ENCODE results near the gene FOXN3. TPM values are rescaled to one million over a fixed set of nuclear protein-coding genes. Genes with fewer than 3 reads are reported as not detected.

Gene FOXN3
- polyA plus RNA-seq, 1 donor from 2014 or later = 10.3 TPM

DNA sequence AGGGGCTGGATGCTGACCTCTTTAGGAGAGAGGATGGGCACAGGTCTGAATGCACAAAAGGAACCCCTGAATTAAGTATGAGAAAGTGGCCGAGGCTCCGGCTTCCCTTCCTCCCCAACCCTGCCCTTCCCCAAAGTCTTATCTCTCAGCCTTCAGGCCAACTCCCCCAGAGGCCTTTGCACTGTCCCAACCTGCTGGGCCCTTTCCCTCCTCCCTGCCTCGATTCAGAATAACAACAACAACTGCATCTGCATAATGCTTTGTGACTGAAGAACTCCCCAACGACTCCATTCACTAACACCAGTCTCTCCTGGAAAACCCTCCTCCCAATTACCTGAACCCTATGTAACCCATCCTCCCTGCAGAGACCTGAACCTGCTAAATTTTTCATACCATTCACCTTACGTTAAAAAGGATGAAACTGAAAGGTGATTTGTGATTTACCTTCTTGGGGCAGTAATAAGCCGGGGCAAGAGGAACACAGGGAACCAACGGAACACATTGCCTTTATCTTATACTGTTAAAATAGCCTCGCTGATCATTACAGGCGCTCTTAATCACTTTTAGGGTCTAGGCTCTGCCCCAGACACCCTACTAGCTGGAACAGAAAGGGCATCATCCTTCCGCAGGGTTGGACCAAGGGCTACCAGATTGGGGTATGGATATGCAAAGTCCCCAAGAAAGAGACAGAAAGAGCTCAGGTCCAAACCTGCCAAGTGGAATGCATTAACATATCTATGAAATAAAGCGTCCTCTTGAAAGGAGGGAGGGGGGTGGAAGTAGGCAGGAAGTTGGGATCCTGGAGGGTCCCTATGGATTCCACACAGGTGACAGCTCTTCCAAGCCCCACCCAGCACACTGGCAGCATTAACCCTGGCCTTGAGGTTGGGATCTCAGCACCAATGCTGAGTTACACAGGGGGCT lies 24.2 kb upstream of the FOXN3 start:
- Histone ChIP-seq H2AFZ (ENCODE audit: low read depth, low read length) (no peak overlapping the region), H3K9ac (ENCODE audit: low read length) (no peak overlapping the region), H3K4me2 (ENCODE audit: low read length) (no peak overlapping the region), H3K36me3 (ENCODE audit: insufficient read depth, low read length) (no peaks in the 10 kb centered on the region), H3K79me2 (replicated peaks; ENCODE audit: insufficient read depth, low read length) (no peaks in the 10 kb centered on the region), H3K9me3 (ENCODE audit: low read length) (no peaks in the 10 kb centered on the region), H4K20me1 (ENCODE audit: insufficient read depth) (no peaks in the 10 kb centered on the region), H3K27me3 (ENCODE audit: insufficient read depth, low read depth, low read length) (no peaks in the 10 kb centered on the region), H3K4me3 (ENCODE audit: low read length) (no peak overlapping the region), H3K27ac (ENCODE audit: low read length) (no peak overlapping the region), H3K9me2 (ENCODE audit: insufficient read depth, low read length) (no peaks in the 10 kb centered on the region), H3F3A (ENCODE audit: insufficient read depth, low read length, poor library complexity, severe bottlenecking) (no peaks in the 10 kb centered on the region)
- no peak for TF ChIP-seq POLR2AphosphoS5 (IDR thresholded peaks at IDR 0.05)
- TF ChIP-seq, protein P1, sequence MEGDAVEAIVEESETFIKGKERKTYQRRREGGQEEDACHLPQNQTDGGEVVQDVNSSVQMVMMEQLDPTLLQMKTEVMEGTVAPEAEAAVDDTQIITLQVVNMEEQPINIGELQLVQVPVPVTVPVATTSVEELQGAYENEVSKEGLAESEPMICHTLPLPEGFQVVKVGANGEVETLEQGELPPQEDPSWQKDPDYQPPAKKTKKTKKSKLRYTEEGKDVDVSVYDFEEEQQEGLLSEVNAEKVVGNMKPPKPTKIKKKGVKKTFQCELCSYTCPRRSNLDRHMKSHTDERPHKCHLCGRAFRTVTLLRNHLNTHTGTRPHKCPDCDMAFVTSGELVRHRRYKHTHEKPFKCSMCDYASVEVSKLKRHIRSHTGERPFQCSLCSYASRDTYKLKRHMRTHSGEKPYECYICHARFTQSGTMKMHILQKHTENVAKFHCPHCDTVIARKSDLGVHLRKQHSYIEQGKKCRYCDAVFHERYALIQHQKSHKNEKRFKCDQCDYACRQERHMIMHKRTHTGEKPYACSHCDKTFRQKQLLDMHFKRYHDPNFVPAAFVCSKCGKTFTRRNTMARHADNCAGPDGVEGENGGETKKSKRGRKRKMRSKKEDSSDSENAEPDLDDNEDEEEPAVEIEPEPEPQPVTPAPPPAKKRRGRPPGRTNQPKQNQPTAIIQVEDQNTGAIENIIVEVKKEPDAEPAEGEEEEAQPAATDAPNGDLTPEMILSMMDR (IDR thresholded peaks at IDR 0.05; ENCODE audit: poor library complexity, severe bottlenecking) = no peak
- no peak for TF ChIP-seq REST (IDR thresholded peaks at IDR 0.05; ENCODE audit: borderline replicate concordance)
- no peak for TF ChIP-seq EP300 (conservative IDR thresholded peaks at IDR 0.05; ENCODE audit: poor library complexity, severe bottlenecking)

DNA sequence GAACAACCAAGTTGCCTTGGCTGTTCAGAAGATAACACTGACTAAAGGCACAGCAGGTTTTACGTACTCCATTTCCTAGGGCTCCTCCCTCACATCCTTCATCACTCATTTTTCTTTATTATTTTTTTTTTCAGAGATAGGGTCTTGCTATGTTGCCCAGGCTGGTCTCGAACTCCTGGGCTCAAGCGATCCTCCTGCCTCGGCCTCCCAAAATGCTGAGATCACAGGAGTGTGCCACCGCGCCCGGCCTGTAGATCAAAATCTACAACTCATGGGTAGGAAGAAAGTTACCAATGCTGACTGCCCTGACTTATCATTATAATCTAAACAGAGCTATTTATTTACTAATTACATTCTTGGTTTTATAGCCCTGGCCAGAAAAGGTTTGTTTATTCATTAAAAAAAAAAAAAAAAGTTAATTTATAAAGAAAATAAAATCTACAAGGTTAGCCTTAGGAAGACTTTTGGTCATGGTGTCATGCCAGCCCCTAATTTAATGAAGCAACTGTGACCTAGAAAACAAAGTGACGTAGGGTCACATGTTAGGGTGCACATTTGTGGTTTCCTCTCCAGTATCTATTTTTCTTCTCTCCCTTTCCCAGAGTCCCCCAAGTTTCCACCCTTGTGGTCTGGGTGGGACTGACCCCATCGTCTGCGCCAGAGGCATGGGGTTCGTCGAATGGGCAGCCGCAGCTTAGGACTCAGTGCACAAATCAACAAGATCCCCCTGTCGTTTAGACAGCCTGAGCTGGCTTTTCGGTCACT lies 19.0 kb upstream of the FOXN3 start:
- H3K36me3 ChIP-seq (ENCODE audit: insufficient read depth, low read length) = no peaks in the 10 kb centered on the region
- no peak for TF ChIP-seq MXI1 (conservative IDR thresholded peaks at IDR 0.05; ENCODE audit: poor library complexity, severe bottlenecking)
- no peaks in the 10 kb centered on the region for H3K27me3 ChIP-seq (ENCODE audit: insufficient read depth, low read depth, low read length)
- H4K20me1 ChIP-seq (ENCODE audit: insufficient read depth) = no peaks in the 10 kb centered on the region
- no peaks in the 10 kb centered on the region for H3K9me3 ChIP-seq (ENCODE audit: low read length)
- no peak overlapping the region for H3K4me2 ChIP-seq (ENCODE audit: low read length)
- no peaks in the 10 kb centered on the region for H3F3A ChIP-seq (ENCODE audit: insufficient read depth, low read length, poor library complexity, severe bottlenecking)
- no peak overlapping the region for H3K9ac ChIP-seq (ENCODE audit: low read length)
- H3K4me3 ChIP-seq (ENCODE audit: low read length) = no peak overlapping the region
- H3K79me2 ChIP-seq (replicated peaks; ENCODE audit: insufficient read depth, low read length) = no peaks in the 10 kb centered on the region
- no peak overlapping the region for H3K27ac ChIP-seq (ENCODE audit: low read length)
- H3K9me2 ChIP-seq (ENCODE audit: insufficient read depth, low read length) = no peaks in the 10 kb centered on the region
- no peak overlapping the region for H2AFZ ChIP-seq (ENCODE audit: low read depth, low read length)

DNA sequence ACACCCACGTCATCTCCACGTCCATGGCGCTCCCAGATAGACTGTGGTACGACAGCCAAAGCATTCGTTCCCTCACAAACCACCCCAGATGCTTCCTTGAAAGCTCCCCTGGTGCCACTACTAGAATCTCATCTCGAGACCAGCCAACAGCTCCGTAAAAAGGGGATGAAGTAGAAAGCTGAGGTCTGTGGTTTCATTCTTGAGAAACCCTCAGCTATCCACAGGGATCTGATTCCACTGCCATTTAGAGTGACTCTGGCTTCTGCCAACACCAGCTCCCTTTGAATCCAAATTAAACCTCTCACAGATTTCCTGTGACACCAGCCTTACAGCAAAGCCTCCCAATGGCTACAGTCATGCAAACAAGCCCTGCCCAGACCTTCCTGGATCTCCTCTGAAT lies 18.5 kb upstream of the FOXN3 start:
- Histone ChIP-seq H3K27me3 (ENCODE audit: insufficient read depth, low read depth, low read length) (no peaks in the 10 kb centered on the region), H3K9me2 (ENCODE audit: insufficient read depth, low read length) (no peaks in the 10 kb centered on the region), H3K79me2 (replicated peaks; ENCODE audit: insufficient read depth, low read length) (no peaks in the 10 kb centered on the region), H3K36me3 (ENCODE audit: insufficient read depth, low read length) (no peaks in the 10 kb centered on the region), H4K20me1 (ENCODE audit: insufficient read depth) (no peaks in the 10 kb centered on the region), H3K4me3 (ENCODE audit: low read length) (no peak overlapping the region), H3F3A (ENCODE audit: insufficient read depth, low read length, poor library complexity, severe bottlenecking) (no peaks in the 10 kb centered on the region), H3K4me2 (ENCODE audit: low read length) (no peak overlapping the region), H3K9ac (ENCODE audit: low read length) (no peak overlapping the region), H3K9me3 (ENCODE audit: low read length) (no peaks in the 10 kb centered on the region), H3K27ac (ENCODE audit: low read length) (no peak overlapping the region), H2AFZ (ENCODE audit: low read depth, low read length) (no peak overlapping the region)
- TF ChIP-seq, protein P1 (IDR thresholded peaks at IDR 0.05; ENCODE audit: poor library complexity, severe bottlenecking) = no peak

All from neural cell (in vitro differentiated cells).